Lower lobe of right lung (tissue), 2 donors: Measurements from ENCODE around the gene UST. TPM values are rescaled to one million over a fixed set of nuclear protein-coding genes. Genes with fewer than 3 reads are reported as not detected.
A peak's percentile ranks its signal among the peaks of the same experiment; 100 is the strongest.

Source experiments
- ATAC-seq, 2 donors: fragments of 200-7000 bp; cut with Tn5 transposase; one replicate each; pipeline ENCODE4 v1.9.1; 2020 to 2022; ENCODE audit warnings: mild to moderate bottlenecking in 2 of 2, moderate library complexity in 2 of 2
- DNase-seq: peaks from one replicate; pipeline ENCODE4 v3.0.0-alpha.2; 2020
- H3K27ac ChIP-seq: fragments of 200-600 bp; one replicate; pipeline ENCODE4 v1.8.0; 2022
- H3K27me3 ChIP-seq: fragments of 200-600 bp; one replicate; pipeline ENCODE4 v1.8.0; 2022; ENCODE audit warnings: low read depth
- H3K36me3 ChIP-seq: fragments of 200-600 bp; one replicate; pipeline ENCODE4 v1.8.0; 2022; ENCODE audit warnings: mild to moderate bottlenecking
- H3K4me1 ChIP-seq: fragments of 200-600 bp; one replicate; pipeline ENCODE4 v1.8.0; 2022
- H3K4me3 ChIP-seq: fragments of 200-600 bp; one replicate; pipeline ENCODE4 v1.8.0; 2022; ENCODE audit warnings: mild to moderate bottlenecking
- H3K9me3 ChIP-seq: fragments of 200-600 bp; one replicate; pipeline ENCODE4 v1.8.0; 2022
- CTCF ChIP-seq: fragments of 200-600 bp; IDR thresholded peaks from one replicate; pipeline ENCODE4 v1.8.0; 2022; ENCODE audit warnings: antibody characterized with exemption, mild to moderate bottlenecking
- intact Hi-C: fragments of 100-400 bp; cut with DNase I; formaldehyde crosslinking; loops from one replicate; pipeline ENCODE4 v1.11.0; 2022
- total RNA-seq: library from RNA; stranded (reverse); fragmentation: NEBNext Ultra II Directional; extraction: Animal tissue kit (Norgen Biotek cat#: 25700); gene quantifications from one replicate; pipeline ENCODE4 v1.2.1, GENCODE V29; 2021
- donor health status: DM: no; HTN: yes; CAD: no; lungs with severe emphysema.

Gene UST
- total RNA-seq, 1 donor from 2014 or later: 11.8 TPM

DNA sequence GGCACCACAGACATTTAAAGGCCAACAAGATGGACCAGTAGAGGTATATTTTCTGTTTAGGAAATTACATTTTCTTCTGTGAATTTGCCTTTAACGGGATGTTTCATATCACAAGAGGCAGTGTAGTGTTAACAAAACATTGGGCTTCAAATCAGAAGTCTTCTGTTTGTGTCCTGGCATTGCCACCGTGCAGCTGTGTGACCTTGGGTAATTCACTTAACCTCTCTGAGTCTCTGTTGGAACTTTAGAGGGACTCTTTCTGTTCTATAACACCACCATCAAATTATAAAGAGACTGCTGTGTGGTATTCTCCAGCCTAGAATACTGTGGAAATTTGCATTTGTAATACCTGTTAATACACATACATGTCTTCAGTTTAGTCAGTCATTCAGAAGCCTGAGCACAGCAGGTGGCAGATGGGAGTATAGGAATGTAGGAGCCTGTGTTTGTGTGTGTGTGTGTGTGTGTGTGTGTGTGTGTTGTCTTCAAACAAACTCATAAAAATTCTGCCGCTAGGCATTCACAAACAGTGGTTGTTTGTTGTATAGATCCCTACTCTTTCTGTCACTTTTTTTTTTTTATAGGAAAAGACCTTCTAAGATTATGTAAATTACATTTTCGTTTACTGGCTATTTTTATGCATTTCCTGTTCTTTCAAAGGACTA is 22.6 kb downstream of the UST start:
- DNase-seq (no peak), ATAC-seq (no peak)
- intact Hi-C loops: no loop called here
- no peaks in the 10 kb centered on the region for H3K27me3 ChIP-seq
- TF ChIP-seq CTCF: no peak
- no peaks in the 10 kb centered on the region for H3K36me3 ChIP-seq
- H3K9me3 ChIP-seq: no peaks in the 10 kb centered on the region
- H3K27ac ChIP-seq: no peak overlapping the region
- H3K4me3 ChIP-seq: no peak overlapping the region
- H3K4me1 ChIP-seq: peaks cover 25% of the 10 kb centered on the region

DNA sequence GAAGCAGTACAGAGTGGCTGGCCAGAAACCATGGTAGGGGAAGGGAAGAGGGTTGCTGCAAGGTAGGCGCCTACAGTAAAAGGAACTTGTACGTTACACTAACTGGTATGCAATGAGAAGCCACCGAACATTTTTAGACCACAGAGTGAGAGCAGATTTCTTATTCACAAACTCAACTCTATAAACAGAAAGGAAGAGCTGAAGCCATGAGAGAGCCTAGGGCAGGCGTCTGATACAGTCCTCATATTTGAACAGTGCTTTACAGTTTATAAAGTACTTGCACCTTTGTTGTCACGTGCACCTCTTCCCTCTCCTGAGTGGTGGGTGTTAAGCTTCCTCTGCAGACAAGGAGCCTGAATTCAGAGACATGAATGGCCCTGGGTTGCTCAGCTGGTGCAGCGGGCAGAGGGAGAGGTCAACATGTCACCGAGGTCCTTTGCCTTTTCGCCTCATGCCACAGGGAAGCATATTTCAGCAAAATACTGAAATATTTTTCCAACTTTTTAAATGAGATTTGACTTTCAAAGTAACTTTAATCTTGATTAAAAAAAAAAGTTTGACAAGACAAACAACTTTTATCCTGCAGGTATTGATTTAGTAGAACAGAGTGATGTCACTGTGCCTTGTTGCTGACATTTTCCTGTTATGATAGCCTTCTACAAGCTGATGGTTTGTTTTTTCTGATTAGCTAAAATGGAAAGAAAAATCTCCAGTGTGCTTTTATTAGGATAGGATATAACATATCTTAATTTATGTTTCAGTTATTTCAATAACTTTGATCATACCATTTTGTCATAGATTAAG is 23.8 kb downstream of the UST start:
- H3K36me3 ChIP-seq: no peaks in the 10 kb centered on the region
- TF ChIP-seq CTCF: no peak
- H3K27ac ChIP-seq: no peak overlapping the region
- H3K4me3 ChIP-seq: no peak overlapping the region
- intact Hi-C loops: no loop called here
- peaks cover 25% of the 10 kb centered on the region for H3K4me1 ChIP-seq
- ATAC-seq: peak; percentile 38 to 40
- no peaks in the 10 kb centered on the region for H3K27me3 ChIP-seq
- DNase-seq: no peak
- H3K9me3 ChIP-seq: no peaks in the 10 kb centered on the region

- Histone ChIP-seq H3K9me3 (no peaks in the 10 kb centered on the region), H3K27ac (no peak overlapping the region), H3K4me3 (no peak overlapping the region), H3K36me3 (no peaks in the 10 kb centered on the region), H3K27me3 (no peaks in the 10 kb centered on the region), H3K4me1 (peaks cover 27% of the 10 kb centered on the region)
- DNase-seq: peak; percentile 69
- TF ChIP-seq CTCF: no peak
- intact Hi-C loops: no loop called here
- ATAC-seq: peak; percentile 73 to 92
These were observed 24.4 kb downstream of the UST start for GRCh38 chr6:148771212-148771601.

- H3K9me3 ChIP-seq: no peaks in the 10 kb centered on the region
- no peak overlapping the region for H3K27ac ChIP-seq
- no peaks in the 10 kb centered on the region for H3K27me3 ChIP-seq
- no peak overlapping the region for H3K4me3 ChIP-seq
- DNase-seq (no peak), ATAC-seq (no peak)
- no peaks in the 10 kb centered on the region for H3K36me3 ChIP-seq
- no peak for TF ChIP-seq CTCF
- peaks cover 32% of the 10 kb centered on the region for H3K4me1 ChIP-seq
- intact Hi-C loops: no loop called here
These were observed 25.2 kb downstream of the UST start for GRCh38 chr6:148771896-148772554.

DNA sequence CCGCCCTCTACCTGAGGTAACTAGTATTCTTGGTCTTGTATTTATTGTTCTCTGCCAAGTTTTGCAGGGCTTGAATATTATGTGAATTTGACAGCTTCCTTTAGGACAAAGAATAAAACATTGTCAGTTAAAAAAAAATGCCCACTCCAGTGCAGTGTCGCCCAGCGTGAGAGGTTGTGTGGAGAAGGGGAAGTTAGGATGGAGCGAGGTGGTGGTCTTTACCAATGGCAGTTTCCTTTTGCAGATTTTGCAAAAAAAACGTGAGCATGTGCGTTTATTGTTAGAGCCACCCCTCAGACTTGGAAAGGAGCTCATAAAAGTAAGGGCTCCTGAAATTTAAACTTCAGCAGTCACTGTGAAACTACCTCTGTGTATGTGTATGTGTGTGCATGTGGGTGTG is 28.3 kb downstream of the UST start:
- H3K9me3 ChIP-seq: no peaks in the 10 kb centered on the region

More for the DNA sequence above, 28.3 kb downstream of the UST start:
- Histone ChIP-seq H3K4me1 (peaks cover 44% of the 10 kb centered on the region), H3K4me3 (no peak overlapping the region), H3K27me3 (no peaks in the 10 kb centered on the region), H3K27ac (no peak overlapping the region), H3K36me3 (no peaks in the 10 kb centered on the region)
- DNase-seq (no peak), ATAC-seq (no peak)
- intact Hi-C loops: no loop called here
- no peak for TF ChIP-seq CTCF
